Skeletal muscle tissue (tissue), 4 donors: ENCODE measurements around the gene ANKRD65. TPM values are rescaled to one million over a fixed set of nuclear protein-coding genes. Genes with fewer than 3 reads are reported as not detected.

Experiments
- H3K27ac ChIP-seq: one replicate; pipeline ENCODE4 v1.7.0; 2013; ENCODE audit warnings: mild to moderate bottlenecking, low read depth, low read length, inconsistent platforms
- H3K27me3 ChIP-seq, 3 donors: one replicate each; pipeline ENCODE4 v1.7.0; 2013; ENCODE audit warnings: low read length in 3 of 3; ENCODE audit not compliant: control insufficient read depth in 3 of 3, insufficient read depth in 3 of 3
- H3K36me3 ChIP-seq, 3 donors: one replicate each; pipeline ENCODE4 v1.7.0; 2013; ENCODE audit warnings: low read length in 3 of 3; ENCODE audit not compliant: control insufficient read depth in 3 of 3, insufficient read depth in 3 of 3
- H3K4me1 ChIP-seq, 3 donors: one replicate each; pipeline ENCODE4 v1.7.0; 2013; ENCODE audit warnings: low read length in 3 of 3, mild to moderate bottlenecking in 3 of 3; ENCODE audit not compliant: control insufficient read depth in 3 of 3, insufficient read depth in 3 of 3
- H3K4me3 ChIP-seq, 3 donors: one replicate each; pipeline ENCODE4 v1.7.0; 2013; ENCODE audit warnings: low read length in 3 of 3
- H3K9ac ChIP-seq, 3 donors: one replicate each; pipeline ENCODE4 v1.7.0; 2013; ENCODE audit warnings: low read length in 3 of 3, mild to moderate bottlenecking in 3 of 3, moderate library complexity in 2 of 3, low read depth in 1 of 3
- H3K9me3 ChIP-seq, 3 donors: one replicate each; pipeline ENCODE4 v1.7.0; 2013; ENCODE audit warnings: low read length in 3 of 3; ENCODE audit not compliant: control insufficient read depth in 3 of 3
- total RNA-seq: library from RNA; depleted of rRNA; stranded (reverse); fragments of >200 nt; gene quantifications from one replicate; pipeline ENCODE4 v1.2.3, GENCODE V29; 2014
- donor health status: Osteomylitis.

The ANKRD65 gene
- total RNA-seq, 1 donor from 2014 or later, result 5.7 TPM

DNA sequence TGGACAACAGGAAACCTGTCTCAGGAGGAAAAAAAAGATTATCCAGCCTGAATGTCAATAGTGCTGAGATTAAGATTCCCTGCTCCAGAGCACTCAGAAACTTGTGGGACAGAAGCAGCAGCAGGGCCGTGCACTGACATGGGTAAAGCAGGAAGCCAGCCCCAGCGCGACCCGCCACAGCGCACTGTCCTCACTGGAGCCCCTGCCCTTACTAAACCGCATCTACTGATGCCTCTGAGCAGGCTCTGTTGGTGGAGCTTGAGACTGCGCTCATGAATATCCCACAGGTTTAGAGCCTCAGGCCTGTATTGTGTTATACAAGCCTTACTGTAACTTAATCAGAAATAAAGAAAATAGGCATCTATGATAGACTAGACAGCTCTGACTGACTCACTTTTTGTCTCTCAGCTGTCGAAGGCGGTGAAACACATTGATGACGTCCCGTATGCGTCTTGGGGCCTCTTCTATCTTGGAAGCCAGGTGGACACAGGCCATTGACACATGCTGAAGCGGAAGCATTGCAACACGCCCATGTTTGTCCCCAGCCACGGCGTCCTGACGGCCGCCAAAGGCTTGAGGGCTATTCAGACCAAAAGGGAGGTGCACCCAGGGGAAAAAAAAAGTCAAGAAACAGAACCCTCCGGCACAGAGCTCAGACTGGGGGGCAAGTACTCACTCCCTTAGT lies 23.1 kb downstream of the ANKRD65 start:
- H3K4me1 ChIP-seq, result peaks cover 43 to 62% (median 55%) of the 10 kb centered on the region in 3 donors
- H3K27ac ChIP-seq, result peak overlapping the region; percentile 85

DNA sequence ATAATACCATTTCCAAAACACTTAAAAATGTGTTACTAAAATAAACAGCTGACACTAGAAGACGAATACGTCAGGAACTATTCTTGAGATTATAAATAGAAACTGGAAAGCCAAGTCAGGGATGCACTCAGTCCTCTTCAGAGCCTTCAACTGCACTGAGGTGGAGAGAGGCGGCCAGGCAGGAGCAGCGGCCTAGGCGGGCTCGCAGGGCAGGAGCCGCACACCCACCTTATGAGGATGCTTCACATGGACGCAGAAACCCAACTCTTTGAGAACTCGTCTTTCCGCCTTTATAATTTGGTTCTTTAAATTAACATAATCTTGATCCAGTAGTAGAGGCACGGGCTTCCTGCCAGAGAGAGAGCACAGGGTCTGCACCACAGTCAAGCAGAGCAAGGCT lies 25.9 kb downstream of the ANKRD65 start:
- Histone ChIP-seq H3K27ac (no peak overlapping the region), H3K36me3 (peaks cover 58 to 69% (median 64%) of the 10 kb centered on the region in 3 donors), H3K27me3 (no peaks in the 10 kb centered on the region), H3K9ac (peak overlapping the region in 1 of 3 donors; percentile 45), H3K4me3 (peak overlapping the region in 1 of 3 donors; percentile 29), H3K9me3 (no peaks in the 10 kb centered on the region), H3K4me1 (peaks cover 38 to 45% (median 43%) of the 10 kb centered on the region in 3 donors)

More for the DNA sequence above, 23.1 kb downstream of the ANKRD65 start:
- Histone ChIP-seq H3K27me3 (no peaks in the 10 kb centered on the region), H3K9ac (peak overlapping the region; percentile 89 to 97 (median 91)), H3K36me3 (peaks cover 54 to 64% (median 55%) of the 10 kb centered on the region in 3 donors), H3K4me3 (peak overlapping the region; percentile 86 to 94 (median 93)), H3K9me3 (no peaks in the 10 kb centered on the region)

DNA sequence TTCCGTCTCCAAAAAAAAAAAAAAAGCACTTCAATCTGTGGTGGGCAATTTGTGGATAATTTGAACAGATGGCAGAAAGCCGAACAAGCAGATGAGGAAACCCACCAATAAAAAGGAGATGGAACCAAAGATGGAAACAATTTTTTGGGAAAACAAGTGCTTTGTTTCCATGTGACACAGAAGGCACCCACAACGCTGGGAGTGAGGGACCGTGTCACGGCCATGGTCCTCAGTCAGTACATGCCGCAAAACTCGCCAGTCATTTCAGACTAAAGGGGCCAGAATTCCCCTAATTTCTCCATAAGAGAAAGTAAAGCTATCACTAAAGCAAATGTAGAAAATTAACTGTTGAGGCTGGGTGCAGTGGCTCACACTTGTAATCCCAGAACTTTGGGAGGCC lies 27.0 kb downstream of the ANKRD65 start:
- Histone ChIP-seq H3K4me1 (peaks cover 33 to 38% (median 38%) of the 10 kb centered on the region in 3 donors), H3K27ac (peak overlapping the region; percentile 19), H3K9me3 (no peaks in the 10 kb centered on the region), H3K4me3 (no peak overlapping the region), H3K27me3 (no peaks in the 10 kb centered on the region), H3K36me3 (peaks cover 69 to 79% (median 73%) of the 10 kb centered on the region in 3 donors), H3K9ac (no peak overlapping the region)

DNA sequence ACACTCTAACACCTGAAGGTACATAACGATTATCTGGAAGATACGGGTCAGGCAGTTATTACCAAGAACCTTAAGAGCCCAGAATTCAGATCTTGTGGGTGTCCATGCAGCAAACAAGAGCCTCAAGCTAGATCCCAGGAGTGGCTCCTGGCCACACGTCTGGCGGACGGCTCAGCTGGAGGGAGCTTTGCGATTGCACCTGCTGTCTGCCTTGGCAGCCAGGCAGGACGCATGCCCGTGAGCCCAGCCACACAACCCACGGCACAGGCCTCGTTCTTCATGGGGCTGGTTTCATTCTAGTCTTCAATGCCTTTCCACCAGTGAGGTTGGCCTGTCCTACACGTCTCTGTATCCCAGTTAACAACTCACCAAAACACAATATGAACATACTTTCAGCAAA lies 27.6 kb downstream of the ANKRD65 start:
- Histone ChIP-seq H3K36me3 (peaks cover 72 to 80% (median 74%) of the 10 kb centered on the region in 3 donors), H3K9ac (peak overlapping the region in 1 of 3 donors; percentile 19), H3K27ac (peak overlapping the region; percentile 19), H3K4me1 (peaks cover 31 to 37% (median 36%) of the 10 kb centered on the region in 3 donors), H3K9me3 (no peaks in the 10 kb centered on the region), H3K4me3 (no peak overlapping the region), H3K27me3 (no peaks in the 10 kb centered on the region)

DNA sequence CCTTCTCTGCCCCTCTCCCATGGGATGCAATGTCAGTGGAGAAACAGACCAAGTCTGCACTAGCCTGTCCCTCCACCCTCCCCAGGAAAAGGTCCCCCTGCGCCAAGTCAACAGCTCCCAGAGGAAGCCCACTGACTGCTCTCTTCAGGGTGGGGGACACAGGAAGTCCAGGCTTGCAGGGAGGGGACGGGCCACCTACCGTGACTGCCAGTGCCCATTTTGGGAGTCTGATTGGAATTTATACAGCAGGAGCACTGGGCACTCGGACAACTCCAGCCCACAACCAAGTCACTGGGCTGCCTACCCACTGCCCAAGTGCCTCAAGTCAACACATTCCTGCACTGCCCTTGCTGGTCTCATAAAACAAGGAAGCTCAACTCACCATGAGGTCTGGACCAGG lies 28.1 kb downstream of the ANKRD65 start:
- Histone ChIP-seq H3K27me3 (no peaks in the 10 kb centered on the region), H3K9ac (peak overlapping the region in 1 of 3 donors; percentile 19), H3K4me1 (peaks cover 26 to 33% (median 32%) of the 10 kb centered on the region in 3 donors), H3K4me3 (no peak overlapping the region), H3K36me3 (peaks cover 73 to 80% (median 76%) of the 10 kb centered on the region in 3 donors), H3K27ac (no peak overlapping the region), H3K9me3 (no peaks in the 10 kb centered on the region)

DNA sequence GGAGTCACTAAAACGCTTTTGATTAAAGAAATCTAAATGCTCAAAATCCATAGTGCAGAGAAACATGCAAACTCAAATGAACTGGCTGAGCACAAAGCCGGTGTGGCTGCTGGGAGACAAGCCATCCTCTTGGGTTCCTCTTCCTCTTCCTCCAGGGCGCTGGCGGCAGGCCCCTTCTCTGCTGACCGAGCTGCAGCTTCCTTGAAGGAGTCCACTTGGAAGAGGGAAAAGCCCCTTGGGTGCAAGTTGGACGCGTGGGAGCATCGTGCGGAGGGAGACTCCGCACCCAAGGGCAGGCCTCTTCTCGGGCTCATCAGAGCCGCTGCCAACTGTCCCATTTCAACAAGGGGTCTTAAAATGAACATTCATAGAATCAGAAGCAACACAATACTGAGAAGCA lies 29.9 kb downstream of the ANKRD65 start:
- no peaks in the 10 kb centered on the region for H3K9me3 ChIP-seq
- H3K36me3 ChIP-seq, result peaks cover 79 to 84% (median 83%) of the 10 kb centered on the region in 3 donors
- peaks cover 15 to 24% (median 21%) of the 10 kb centered on the region in 3 donors for H3K4me1 ChIP-seq
- H3K27ac ChIP-seq, result no peak overlapping the region
- H3K4me3 ChIP-seq, result no peak overlapping the region
- no peaks in the 10 kb centered on the region for H3K27me3 ChIP-seq
- H3K9ac ChIP-seq, result no peak overlapping the region

DNA sequence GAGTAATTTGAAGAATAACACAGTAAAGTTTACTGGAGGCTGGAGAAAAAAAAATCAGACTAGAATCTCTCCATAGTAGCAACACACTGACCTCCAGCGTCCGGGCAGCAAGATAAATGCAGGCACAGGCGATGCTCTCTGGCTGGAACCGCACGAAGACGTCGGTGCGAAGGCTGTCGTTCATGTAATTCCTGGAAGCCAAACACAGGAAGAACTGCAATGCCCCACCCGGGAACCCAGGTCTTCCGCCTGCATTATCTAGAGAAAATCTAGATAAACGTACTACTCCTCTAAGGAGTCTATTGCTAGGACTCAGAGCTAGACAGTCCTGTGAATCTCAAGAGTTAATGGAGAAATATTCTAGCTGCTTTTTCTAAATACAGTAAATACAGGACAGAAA lies 30.4 kb downstream of the ANKRD65 start:
- peaks cover 14 to 24% (median 20%) of the 10 kb centered on the region in 3 donors for H3K4me1 ChIP-seq
- H3K36me3 ChIP-seq, result peaks cover 84 to 87% (median 87%) of the 10 kb centered on the region in 3 donors
- no peak overlapping the region for H3K4me3 ChIP-seq
- H3K27me3 ChIP-seq, result no peaks in the 10 kb centered on the region
- no peak overlapping the region for H3K9ac ChIP-seq
- no peak overlapping the region for H3K27ac ChIP-seq
- H3K9me3 ChIP-seq, result no peaks in the 10 kb centered on the region

DNA sequence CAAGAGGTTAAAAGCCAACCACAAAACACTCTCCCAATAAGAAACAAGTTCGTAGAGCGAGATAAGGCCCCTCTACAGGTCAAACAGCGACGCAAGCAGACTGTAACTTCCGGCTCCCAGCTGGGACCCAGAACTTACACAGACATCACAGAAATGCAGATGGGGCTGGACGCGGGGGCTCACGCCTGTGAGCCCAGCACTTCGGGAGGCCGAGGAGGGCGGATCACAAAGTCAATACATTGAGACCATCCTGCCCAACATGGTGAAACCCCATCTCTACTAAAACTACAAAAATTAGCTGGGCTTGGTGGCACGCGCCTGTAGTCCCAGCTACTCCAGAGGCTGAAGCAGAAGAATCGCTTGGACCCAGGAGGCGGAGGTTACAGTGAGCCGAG lies 33.0 kb downstream of the ANKRD65 start:
- Histone ChIP-seq H3K36me3 (peaks cover 66 to 68% (median 67%) of the 10 kb centered on the region in 3 donors), H3K9me3 (no peaks in the 10 kb centered on the region), H3K4me1 (peaks cover 3 to 5% (median 4%) of the 10 kb centered on the region in 3 donors), H3K27me3 (no peaks in the 10 kb centered on the region), H3K4me3 (no peak overlapping the region), H3K27ac (no peak overlapping the region), H3K9ac (no peak overlapping the region)

DNA sequence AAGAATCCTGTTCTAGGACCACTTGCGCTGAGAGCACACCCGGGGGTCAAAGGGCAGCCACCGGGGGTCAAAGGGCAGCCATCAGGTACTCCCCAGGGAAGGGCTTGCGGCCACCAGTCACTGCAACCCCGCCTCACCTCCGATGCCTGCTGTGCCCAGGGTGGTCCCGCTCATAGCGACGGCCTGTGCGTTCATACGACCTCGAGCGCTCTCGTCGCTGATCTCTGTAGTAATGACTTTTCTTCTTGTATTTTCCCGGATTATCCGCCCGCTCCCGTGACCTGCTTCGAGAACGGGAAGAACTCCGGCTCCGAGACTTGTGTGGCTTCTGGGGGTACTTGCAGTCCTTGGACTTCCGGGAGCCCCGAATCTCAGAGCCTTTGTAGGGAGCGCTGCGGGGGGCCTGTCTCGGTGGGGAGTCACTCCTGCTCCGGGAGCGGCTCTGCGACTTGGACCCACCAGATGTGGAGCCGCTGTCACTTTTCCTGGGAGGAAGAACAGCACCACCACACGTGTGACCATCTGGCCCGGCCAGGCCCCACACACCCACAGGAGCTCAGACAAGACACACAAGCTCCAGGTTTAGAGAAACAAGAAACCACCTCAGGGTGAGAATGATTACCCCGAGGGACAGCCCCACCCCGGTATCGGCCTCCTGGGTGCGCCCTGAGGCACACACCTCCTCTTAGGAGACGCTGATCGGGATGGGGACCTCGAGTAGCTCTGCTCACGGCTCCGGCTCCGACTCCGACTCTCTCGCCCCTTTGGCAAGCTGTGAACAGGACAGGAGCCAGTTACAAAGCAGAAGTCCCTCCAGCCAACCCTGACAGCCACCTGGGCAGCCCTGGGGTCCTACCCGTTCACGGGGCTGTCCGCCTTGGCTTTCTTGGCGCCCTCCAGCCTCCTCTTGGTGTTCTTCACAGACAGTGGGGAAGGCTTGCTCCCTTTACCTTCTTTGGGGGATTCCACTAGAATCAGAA lies 33.7 kb downstream of the ANKRD65 start:
- no peak overlapping the region for H3K9ac ChIP-seq
- H3K9me3 ChIP-seq, result no peaks in the 10 kb centered on the region
- H3K27ac ChIP-seq, result no peak overlapping the region
- H3K27me3 ChIP-seq, result no peaks in the 10 kb centered on the region
- peaks cover 0 to 5% (median 5%) of the 10 kb centered on the region in 3 donors for H3K4me1 ChIP-seq
- H3K4me3 ChIP-seq, result no peak overlapping the region
- H3K36me3 ChIP-seq, result peaks cover 59 to 61% (median 60%) of the 10 kb centered on the region in 3 donors
